ENCODE data around the gene RMRP.

The RMRP gene

DNA sequence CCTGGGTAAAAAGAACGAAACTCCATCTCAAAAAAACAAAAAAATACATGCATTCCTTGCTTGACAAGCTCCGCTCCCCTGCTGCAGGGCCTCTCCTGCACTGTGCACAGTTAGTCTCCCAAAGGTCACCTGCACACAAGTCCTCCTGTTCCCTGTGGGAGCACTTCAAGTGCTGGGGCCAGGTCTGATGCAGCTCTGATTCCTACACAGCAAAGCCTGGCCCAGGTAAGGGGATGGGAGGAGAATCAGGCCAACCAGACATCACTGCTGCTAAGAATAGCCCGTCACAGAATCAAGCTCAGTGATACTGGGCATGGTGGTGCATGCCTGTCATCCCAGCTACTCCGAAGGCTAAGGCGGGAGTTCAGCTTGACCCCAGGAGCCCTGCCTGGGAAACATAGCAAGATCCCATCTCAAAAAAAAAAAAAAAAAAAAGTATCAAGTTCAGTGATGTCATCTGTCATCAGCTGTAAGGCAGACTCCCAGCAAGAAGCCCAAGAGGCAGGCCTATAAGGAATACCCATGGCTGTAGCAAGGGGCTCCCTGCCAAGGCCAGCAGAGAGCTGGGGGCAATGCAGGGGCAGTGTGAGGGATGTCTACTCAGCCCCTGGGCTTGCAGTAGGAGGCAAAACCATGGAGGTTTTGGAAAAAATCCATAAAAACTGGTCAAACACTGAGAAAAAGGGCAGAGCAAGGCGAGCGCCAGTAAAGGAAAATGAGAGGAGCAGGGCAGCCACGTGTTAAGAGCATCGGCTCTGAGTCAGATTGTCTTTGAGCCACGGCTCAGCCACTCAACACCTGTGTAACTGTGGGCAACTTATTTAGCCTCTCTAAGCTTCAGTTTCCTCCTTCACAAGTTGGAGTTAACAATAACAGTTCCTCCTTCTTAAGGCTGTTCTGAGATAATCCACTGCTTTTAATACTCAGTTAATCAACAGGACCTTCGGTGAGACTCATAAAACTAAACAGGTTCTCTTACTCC, 28.7 kb upstream of the RMRP start:
- no peak for FAIRE-seq

DNA sequence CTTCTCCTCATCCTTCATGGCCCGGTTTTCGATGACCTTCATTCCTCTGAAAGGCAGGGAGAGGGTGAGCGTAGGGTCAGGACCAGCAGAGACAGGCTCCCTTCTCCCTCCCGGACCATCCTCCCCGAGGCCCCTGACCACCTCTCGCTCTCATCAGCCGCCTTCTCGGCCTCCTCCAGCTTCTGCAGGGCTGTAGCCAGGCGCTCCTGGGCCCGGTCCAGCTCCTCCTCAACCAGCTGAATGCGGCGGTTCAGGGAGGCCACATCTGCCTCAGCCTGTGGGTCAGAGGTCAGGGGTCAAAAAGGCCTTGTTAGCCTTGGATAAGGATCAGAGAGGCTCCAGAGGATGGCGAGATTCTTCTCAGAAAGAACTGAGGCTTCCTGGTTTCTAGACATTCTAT, 27.7 kb upstream of the RMRP start:
- FAIRE-seq, result no peak

DNA sequence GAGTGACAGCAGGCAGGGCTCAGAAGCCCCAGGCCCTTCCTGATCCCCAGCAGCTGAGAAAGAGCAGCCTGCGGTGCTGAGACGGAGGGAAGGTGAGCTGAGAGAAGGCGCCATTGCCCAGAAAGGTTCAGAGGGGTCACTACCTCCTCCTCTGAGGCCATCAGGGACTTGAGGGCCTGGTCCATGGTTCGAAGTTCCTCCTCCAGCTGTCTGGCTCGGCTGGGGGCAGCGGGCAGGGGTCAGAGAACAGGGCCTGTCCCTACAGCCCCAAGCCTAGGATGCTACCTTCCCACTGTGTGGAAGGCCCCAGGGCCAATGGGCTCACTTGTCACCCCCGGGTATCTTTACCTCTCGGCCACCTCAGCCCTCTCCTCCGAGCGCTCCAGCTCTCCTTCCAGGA, 27.1 kb upstream of the RMRP start:
- FAIRE-seq, result no peak

DNA sequence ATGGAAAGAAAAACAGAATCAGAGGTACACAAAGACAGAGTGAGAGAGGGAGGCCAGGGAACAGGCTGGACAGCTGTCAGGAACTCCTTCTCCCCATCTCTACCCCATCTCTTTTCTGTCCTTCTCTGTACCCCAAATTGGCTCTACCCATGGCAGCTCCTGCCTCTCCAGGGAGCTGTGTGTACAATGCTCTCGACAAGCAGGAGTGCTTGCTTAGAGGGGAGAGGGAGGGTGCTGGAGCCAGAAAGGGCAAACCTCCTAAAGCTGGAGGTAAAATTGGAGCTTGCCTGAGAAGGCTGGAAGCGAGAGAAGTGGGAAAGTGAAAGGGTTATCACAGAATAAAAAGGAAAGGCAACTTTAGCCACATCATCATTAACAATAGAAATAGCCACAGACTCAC, 25.5 kb upstream of the RMRP start:
- no peak for FAIRE-seq

DNA sequence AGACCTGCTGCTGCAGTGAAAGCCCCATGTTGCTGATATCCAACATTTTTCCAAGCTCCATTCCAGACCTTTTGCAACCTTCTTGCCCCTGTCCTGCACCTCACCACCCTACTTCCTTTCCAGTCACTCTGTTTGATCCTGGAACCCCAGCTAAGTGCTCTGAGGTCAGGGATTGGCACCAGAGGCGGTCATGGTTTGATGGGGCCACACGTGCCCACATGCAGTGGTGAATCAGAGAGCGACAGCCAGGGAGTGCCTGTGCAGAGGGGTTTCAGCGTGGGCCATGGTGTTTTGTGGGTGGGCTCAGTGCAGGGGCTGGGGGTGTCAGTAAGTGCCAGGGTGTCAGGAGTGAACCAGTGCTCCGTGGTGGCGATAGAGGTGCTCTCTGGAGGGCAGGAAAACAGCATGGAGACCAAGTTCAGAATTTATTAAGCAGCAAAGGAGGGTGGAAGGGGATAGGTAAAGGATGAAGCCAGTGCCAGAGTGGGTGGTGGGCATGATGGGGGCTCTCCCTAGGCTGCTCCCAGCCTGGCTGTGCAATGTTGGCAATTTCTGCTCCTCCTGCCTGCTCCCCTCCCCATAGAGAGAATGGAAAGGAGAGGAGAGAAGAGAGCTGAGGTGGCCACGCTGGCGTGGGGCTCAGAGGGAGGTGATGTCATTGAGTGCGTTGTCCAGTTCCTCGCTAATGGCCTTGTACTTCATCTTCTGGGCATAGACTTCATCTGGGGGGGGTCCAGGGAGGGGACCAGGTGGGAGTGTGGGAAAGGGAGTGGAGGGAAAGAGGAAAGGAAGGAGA, 24.9 kb upstream of the RMRP start:
- no peak for FAIRE-seq

DNA sequence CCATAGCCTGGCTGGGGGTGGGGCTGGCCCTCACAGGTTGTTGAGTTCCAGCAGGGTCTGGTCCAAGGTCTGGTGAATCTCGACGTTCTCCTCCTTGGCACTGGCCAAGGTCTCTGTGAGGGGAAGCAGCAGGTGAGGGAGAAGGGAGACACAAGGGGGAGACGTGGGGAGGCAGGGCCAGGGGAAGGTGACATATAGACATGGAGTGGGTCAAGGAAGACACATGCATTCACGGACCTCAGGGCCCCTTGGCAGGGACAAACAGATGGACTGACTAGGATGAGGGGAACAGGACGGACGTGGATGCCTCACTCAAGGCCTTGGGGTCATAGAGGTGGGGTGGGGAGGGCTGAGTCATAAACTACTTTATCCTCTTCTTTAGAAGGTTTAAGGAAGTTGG, 24.2 kb upstream of the RMRP start:
- no peak for FAIRE-seq

DNA sequence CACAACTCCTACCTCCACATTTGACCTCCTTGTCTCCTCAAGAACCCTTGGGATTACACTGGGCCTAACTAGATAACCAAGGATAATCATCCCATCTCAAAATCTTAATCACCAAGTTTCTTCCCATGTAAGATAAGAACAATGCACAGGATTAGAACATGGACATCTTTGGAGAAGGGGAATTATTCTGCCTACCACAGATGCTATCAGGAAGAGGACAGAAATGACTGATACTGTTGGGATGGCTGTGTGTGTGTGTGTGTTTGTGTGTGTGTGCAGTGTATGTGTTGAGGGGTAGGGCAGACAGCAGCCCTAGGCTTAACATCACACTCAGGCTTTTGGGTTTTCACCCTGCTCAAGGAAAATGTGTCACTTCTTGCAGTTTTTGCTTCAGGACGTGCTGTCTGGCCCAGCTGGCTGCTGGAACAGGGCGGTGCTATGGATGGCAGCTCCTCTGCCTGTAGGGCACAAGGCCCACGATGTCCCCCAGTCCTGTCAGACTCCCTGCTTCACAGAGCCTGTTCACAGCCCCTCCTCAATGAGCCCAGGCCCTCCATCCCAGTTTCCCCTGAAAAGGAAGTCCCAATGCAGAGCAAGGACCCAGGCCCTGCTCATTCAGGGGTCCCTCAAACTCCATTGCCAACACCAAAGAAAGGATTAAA, 23.7 kb upstream of the RMRP start:
- FAIRE-seq, result no peak

DNA sequence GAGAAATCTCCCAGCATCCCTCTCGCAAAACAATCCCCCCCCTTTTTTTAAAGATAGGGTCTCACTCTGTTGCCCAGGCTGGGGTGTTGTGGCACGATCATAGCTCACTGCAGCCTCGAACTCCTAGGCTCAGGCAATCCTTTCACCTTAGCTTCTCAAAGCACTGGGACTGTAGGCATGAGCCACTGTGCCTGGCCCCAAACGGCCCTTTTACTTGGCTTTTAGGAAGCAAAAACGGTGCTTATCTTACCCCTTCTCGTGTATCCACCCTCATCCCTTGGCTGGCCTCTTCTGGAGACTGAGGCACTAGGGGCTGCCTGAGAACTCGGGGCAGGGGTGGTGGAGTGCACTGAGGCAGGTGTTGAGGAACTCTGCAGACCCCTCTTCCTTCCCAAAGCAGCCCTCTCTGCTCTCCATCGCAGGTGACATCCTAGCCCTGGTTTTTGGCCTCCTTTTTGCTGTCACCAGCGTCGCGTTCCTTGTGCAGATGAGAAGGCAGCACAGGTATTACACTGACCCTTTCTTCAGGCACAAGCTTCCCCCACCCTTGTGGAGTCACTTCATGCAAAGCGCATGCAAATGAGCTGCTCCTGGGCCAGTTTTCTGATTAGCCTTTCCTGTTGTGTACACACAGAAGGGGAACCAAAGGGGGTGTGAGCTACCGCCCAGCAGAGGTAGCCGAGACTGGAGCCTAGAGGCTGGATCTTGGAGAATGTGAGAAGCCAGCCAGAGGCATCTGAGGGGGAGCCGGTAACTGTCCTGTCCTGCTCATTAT, 22.7 kb upstream of the RMRP start:
- no peak for FAIRE-seq

DNA sequence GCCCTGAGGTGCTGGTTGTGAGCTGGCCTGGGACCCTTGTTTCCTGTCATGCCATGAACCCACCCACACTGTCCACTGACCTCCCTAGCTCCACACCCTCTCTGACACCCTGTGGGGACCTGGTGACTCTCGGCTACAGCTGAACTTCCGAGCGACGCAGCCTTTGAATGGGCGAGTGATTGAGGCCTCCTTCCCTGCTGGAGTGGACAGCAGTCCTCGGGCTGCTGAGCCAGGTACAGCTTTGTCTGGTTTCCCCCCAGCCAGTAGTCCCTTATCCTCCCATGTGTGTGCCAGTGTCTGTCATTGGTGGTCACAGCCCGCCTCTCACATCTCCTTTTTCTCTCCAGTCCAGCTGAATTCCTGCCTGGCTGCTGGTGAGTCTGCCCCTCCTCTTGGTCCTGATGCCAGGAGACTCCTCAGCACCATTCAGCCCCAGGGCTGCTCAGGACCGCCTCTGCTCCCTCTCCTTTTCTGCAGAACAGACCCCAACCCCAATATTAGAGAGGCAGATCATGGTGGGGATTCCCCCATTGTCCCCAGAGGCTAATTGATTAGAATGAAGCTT, 22.0 kb upstream of the RMRP start:
- FAIRE-seq, result no peak

DNA sequence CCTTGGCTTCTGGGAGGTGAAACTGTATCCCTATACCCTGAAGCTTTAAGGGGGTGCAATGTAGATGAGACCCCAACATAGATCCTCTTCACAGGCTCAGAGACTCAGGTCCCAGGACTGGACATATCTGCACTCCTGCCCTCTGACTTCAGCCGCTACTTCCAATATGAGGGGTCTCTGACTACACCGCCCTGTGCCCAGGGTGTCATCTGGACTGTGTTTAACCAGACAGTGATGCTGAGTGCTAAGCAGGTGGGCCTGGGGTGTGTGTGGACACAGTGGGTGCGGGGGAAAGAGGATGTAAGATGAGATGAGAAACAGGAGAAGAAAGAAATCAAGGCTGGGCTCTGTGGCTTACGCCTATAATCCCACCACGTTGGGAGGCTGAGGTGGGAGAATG, 21.3 kb upstream of the RMRP start:
- no peak for FAIRE-seq

DNA sequence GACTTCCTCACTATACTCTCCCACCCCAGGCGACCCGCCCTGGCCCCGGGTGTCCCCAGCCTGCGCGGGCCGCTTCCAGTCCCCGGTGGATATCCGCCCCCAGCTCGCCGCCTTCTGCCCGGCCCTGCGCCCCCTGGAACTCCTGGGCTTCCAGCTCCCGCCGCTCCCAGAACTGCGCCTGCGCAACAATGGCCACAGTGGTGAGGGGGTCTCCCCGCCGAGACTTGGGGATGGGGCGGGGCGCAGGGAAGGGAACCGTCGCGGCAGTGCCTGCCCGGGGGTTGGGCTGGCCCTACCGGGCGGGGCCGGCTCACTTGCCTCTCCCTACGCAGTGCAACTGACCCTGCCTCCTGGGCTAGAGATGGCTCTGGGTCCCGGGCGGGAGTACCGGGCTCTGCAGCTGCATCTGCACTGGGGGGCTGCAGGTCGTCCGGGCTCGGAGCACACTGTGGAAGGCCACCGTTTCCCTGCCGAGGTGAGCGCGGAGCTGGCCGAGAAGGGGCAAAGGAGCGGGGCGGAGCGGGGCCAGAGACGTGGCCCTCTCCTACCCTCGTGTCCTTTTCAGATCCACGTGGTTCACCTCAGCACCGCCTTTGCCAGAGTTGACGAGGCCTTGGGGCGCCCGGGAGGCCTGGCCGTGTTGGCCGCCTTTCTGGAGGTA, 18.0 kb upstream of the RMRP start:
- FAIRE-seq, result no peak

DNA sequence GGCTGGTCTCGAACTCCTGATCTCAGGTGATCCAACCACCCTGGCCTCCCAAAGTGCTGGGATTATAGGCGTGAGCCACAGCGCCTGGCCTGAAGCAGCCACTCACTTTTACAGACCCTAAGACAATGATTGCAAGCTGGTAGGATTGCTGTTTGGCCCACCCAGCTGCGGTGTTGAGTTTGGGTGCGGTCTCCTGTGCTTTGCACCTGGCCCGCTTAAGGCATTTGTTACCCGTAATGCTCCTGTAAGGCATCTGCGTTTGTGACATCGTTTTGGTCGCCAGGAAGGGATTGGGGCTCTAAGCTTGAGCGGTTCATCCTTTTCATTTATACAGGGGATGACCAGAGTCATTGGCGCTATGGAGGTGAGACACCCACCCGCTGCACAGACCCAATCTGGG, 17.4 kb upstream of the RMRP start:
- no peak for FAIRE-seq

DNA sequence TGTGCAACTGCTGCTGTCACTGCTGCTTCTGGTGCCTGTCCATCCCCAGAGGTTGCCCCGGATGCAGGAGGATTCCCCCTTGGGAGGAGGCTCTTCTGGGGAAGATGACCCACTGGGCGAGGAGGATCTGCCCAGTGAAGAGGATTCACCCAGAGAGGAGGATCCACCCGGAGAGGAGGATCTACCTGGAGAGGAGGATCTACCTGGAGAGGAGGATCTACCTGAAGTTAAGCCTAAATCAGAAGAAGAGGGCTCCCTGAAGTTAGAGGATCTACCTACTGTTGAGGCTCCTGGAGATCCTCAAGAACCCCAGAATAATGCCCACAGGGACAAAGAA, 16.2 kb upstream of the RMRP start:
- no peak for FAIRE-seq

DNA sequence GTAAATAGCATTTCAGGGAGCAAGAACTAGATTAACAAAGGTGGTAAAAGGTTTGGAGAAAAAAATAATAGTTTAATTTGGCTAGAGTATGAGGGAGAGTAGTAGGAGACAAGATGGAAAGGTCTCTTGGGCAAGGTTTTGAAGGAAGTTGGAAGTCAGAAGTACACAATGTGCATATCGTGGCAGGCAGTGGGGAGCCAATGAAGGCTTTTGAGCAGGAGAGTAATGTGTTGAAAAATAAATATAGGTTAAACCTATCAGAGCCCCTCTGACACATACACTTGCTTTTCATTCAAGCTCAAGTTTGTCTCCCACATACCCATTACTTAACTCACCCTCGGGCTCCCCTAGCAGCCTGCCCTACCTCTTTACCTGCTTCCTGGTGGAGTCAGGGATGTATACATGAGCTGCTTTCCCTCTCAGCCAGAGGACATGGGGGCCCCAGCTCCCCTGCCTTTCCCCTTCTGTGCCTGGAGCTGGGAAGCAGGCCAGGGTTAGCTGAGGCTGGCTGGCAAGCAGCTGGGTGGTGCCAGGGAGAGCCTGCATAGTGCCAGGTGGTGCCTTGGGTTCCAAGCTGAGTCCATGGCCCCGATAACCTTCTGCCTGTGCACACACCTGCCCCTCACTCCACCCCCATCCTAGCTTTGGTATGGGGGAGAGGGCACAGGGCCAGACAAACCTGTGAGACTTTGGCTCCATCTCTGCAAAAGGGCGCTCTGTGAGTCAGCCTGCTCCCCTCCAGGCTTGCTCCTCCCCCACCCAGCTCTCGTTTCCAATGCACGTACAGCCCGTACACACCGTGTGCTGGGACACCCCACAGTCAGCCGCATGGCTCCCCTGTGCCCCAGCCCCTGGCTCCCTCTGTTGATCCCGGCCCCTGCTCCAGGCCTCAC, 15.6 kb upstream of the RMRP start, which contains the start of gene CA9:
Gene CA9 (plus strand): TSS at position 797 of the 893 bp plus-strand sequence. CDS start 32 bp downstream, at position 829.
- FAIRE-seq, result no peak

DNA sequence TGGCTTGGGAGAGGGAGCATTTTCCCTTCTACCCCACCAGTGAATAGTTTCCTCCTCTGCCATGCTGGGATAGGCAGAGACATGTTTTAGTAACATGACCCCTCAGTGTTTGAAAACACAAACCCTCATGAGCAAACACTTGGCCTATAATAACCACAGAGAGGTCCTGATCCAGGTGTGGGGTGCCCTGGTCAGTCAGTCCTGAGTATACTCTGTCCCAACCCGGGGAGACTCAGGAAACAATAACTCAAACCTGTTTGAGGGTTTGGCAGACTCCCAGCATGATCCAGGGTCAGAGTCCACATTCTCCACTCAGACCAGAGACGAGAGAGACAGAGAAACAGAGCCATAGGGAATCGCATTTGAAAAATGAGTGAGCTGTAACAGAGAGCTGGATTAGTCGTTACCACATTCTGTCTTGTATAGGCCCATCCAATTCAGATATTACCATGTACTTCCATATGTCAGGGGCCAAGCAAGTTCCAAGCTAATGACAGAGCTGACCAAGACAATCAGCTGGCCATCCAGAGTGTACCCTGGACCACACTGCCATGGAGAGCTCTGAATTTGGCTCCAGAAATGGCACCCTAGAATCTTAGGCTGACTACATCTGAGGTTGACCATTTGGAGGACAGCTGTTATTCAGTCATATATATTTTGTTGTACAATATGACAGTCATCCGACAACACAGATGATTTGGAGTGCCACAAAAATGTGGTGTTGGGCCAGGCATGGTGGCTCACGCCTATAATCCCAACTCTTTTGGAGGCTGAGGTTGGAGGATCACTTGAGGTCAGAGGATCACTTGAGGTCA, 11.7 kb upstream of the RMRP start:
- no peak for FAIRE-seq

DNA sequence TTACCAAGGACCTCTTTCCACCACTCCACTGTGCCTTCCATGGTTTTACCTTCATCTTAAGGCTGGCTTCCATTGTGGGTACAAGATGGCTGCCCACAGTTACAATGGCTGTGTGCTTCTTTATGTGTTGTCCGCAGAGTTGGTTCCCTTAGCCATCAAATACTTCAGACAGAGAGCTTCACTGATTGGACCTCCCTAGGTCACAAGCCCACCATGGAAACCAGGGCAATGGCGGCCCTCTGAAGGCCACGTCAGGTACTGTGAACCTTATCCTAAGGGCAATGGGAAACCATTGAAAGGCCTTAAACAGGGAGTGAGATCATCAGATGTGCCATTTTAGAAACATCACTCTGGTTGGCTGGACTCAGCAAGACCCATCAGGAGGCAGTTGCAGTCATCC, 10.1 kb upstream of the RMRP start:
- FAIRE-seq, result no peak

DNA sequence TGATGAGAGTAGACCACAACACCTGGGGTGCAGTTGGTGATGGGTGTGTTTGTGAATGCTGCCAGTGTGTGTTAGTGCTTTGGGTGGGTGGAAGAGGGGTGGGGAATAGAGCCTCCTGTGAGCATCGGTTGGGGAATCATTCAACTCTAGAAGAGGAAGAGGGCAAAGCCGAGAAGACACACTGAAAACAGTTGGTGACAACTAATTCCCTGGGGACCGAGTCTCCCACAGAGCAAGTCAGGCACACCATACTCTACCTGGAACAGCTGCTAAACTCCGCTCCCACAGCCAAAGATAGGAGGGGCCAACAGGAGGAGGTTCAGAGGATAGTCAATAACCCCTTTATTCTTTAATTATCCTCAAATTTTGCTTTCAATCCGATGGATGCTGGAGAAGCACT, 8.7 kb upstream of the RMRP start:
- FAIRE-seq, result no peak

DNA sequence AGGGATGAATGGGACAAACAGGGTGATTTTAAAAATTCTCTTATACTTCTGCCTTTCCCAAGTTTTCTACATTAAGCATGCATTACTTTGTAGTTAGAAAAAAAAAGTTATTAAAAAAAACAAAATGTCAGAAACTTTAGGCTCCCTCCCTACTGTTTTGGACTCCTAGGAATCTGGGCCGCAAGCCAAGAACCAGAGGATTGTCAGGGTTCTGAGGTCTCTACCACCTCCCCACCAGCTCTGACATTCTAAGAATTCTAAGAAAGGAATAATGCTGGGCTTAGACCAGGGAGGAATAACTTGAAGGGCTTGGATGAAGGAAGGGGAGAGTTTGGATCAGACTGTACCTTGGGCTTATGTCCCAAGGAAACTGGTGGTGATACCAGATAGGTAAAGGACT, 8.2 kb upstream of the RMRP start:
- FAIRE-seq, result no peak

DNA sequence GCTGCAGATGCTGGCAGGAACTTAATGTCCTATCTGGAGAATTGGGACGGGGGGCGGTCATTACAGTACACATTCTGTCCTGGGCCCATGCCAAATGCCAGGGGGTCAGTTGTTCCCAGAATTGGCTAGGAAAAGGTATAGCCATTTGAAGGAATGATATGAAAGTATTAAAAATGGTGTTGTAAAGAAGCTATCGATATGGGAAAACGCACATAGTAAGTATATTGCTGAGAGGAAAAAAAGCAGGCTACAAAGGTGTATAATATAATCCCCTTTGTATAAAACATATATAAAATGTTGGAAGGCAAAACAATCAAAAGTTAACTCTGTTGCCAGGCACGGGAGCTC, 7.6 kb upstream of the RMRP start:
- no peak for FAIRE-seq

All from endometrium (tissue), 2 donors.